Loucy (cell line): ENCODE results near the gene CIDEA.

ENCODE experiments used
- H2AFZ ChIP-seq: fragments of 200-600 bp; sonication (generic); 2 replicates; pipeline ENCODE4 v1.6.0; 2016; ENCODE audit warnings: antibody characterized with exemption, mild to moderate bottlenecking, low read length, moderate library complexity
- H3F3A ChIP-seq: fragments of 200-600 bp; 2 replicates; pipeline ENCODE4 v1.6.0; 2016; ENCODE audit warnings: antibody characterized with exemption, low read depth, mild to moderate bottlenecking
- H3K27me3 ChIP-seq: fragments of 200-600 bp; sonication (generic); 2 replicates; pipeline ENCODE4 v1.6.1; 2014; ENCODE audit warnings: low read length, mild to moderate bottlenecking; ENCODE audit not compliant: insufficient read depth, poor library complexity, severe bottlenecking
- H3K36me3 ChIP-seq: fragments of 200-600 bp; sonication (generic); 2 replicates; pipeline ENCODE4 v1.6.1; 2016; ENCODE audit warnings: low read length; ENCODE audit not compliant: insufficient read depth
- H3K4me1 ChIP-seq: fragments of 200-600 bp; sonication (generic); 2 replicates; pipeline ENCODE4 v1.5.1; 2014; ENCODE audit warnings: low read length, mild to moderate bottlenecking; ENCODE audit not compliant: insufficient read depth, poor library complexity, severe bottlenecking
- H3K4me2 ChIP-seq: fragments of 200-600 bp; sonication (generic); 2 replicates; pipeline ENCODE4 v1.6.0; 2014; ENCODE audit warnings: antibody characterized with exemption, low read length, low read depth, mild to moderate bottlenecking; ENCODE audit not compliant: poor library complexity, severe bottlenecking
- H3K4me3 ChIP-seq: fragments of 200-600 bp; sonication (generic); 2 replicates; pipeline ENCODE4 v1.5.1; 2014; ENCODE audit warnings: low read length, mild to moderate bottlenecking, mixed read lengths; ENCODE audit not compliant: poor library complexity, severe bottlenecking
- H3K79me2 ChIP-seq: fragments of 200-600 bp; sonication (generic); 2 replicates; pipeline ENCODE4 v1.6.1; 2014; ENCODE audit warnings: low read length; ENCODE audit not compliant: insufficient read depth
- H3K9ac ChIP-seq: fragments of 200-600 bp; sonication (generic); 2 replicates; pipeline ENCODE4 v1.6.0; 2014; ENCODE audit warnings: mild to moderate bottlenecking, low read depth, low read length, moderate library complexity; ENCODE audit not compliant: poor library complexity, severe bottlenecking
- H3K9me2 ChIP-seq: fragments of 200-600 bp; sonication (generic); replicated peaks from 2 replicates; pipeline ENCODE4 v1.6.1; 2016; ENCODE audit warnings: low read depth, low read length, mixed read lengths
- H3K9me3 ChIP-seq: fragments of 200-600 bp; sonication (generic); 2 replicates; pipeline ENCODE4 v1.6.1; 2014; ENCODE audit warnings: mild to moderate bottlenecking, antibody characterized with exemption, low read length, low read depth; ENCODE audit not compliant: insufficient read depth
- H4K20me1 ChIP-seq: fragments of 200-600 bp; sonication (generic); 2 replicates; pipeline ENCODE4 v1.6.0; 2014; ENCODE audit warnings: antibody characterized with exemption, low read length, mild to moderate bottlenecking; ENCODE audit not compliant: insufficient read depth, poor library complexity, severe bottlenecking
- CTCF ChIP-seq: fragments of 200-600 bp; sonication (generic); conservative IDR thresholded peaks from 2 replicates; pipeline ENCODE4 v1.5.1; 2014; ENCODE audit warnings: mild to moderate bottlenecking, antibody characterized with exemption, low read length
- EZH2phosphoT487 ChIP-seq: fragments of 200-600 bp; IDR thresholded peaks from 2 replicates; pipeline ENCODE4 v1.6.1; 2018; ENCODE audit warnings: antibody characterized with exemption, mild to moderate bottlenecking, moderate library complexity, borderline replicate concordance

Gene CIDEA

GRCh38 chr18:12302391-12303147, 48.4 kb downstream of the CIDEA start:
- no peak overlapping the region for H3K4me2 ChIP-seq
- no peaks in the 10 kb centered on the region for H3K4me1 ChIP-seq
- H3K9me3 ChIP-seq, result no peaks in the 10 kb centered on the region
- no peak overlapping the region for H2AFZ ChIP-seq
- no peaks in the 10 kb centered on the region for H3K27me3 ChIP-seq
- H3K79me2 ChIP-seq, result no peaks in the 10 kb centered on the region
- H3F3A ChIP-seq, result no peaks in the 10 kb centered on the region
- H4K20me1 ChIP-seq, result no peaks in the 10 kb centered on the region
- H3K9me2 ChIP-seq, result no peaks in the 10 kb centered on the region
- H3K4me3 ChIP-seq, result no peak overlapping the region
- TF ChIP-seq CTCF, result no peak
- no peak for TF ChIP-seq EZH2phosphoT487
- no peak overlapping the region for H3K9ac ChIP-seq
- no peaks in the 10 kb centered on the region for H3K36me3 ChIP-seq

DNA sequence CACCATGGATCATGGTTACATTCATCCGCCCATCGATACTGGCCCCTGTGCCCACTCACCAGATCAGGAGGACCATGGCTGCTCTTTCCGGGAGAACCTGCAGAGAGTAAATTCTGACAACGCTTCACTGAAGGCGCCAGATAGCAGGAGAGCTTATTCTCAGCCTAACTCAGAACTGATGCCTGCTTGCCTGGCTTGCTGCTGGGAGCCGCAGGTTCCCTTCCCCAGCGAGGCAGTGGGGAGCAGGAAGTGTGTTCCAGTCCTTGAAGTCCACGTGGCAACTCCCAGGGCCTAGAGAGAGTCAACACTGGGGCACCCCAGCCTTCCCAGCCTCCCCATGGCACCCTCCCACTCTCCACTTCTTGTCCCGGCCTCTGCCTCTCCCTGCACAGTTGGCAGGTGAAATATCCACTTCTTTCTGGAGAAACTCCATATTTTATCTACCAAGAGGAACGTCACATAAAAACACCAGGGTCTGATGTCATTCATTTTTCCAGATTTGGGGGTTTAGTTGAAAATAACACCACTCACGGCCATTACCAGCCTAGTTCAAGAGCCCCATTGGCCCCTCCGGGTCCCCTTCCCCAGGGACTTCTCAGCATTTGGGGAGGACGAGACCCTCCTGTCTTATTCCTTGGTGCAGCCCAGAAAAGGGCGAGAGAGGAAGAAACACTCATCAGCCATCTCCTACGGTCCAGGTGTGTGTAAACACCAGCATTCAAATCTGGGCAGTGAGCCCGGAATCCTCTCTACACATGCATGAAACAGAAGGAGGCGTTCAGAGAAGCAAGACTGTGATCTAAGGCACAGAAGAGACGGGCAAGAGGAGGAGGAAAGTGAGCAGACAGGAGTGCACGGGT, 50.4 kb downstream of the CIDEA start:
- Histone ChIP-seq H3K9ac (no peak overlapping the region), H3K4me2 (no peak overlapping the region)

GRCh38 chr18:12305211-12305610, 51.0 kb downstream of the CIDEA start:
- Histone ChIP-seq H3K4me3 (no peak overlapping the region), H3K27me3 (no peaks in the 10 kb centered on the region), H3K4me1 (no peaks in the 10 kb centered on the region), H3K9me3 (no peaks in the 10 kb centered on the region), H3K9me2 (no peaks in the 10 kb centered on the region), H3F3A (no peaks in the 10 kb centered on the region), H2AFZ (no peak overlapping the region), H3K9ac (no peak overlapping the region), H3K36me3 (no peaks in the 10 kb centered on the region), H3K4me2 (no peak overlapping the region), H3K79me2 (no peaks in the 10 kb centered on the region), H4K20me1 (no peaks in the 10 kb centered on the region)
- no peak for TF ChIP-seq CTCF
- TF ChIP-seq EZH2phosphoT487, result no peak

More for the DNA sequence above, 50.4 kb downstream of the CIDEA start:
- Histone ChIP-seq H3K4me1 (no peaks in the 10 kb centered on the region), H3K9me3 (no peaks in the 10 kb centered on the region), H3K79me2 (no peaks in the 10 kb centered on the region), H2AFZ (no peak overlapping the region), H3F3A (no peaks in the 10 kb centered on the region), H3K36me3 (no peaks in the 10 kb centered on the region), H4K20me1 (no peaks in the 10 kb centered on the region), H3K4me3 (no peak overlapping the region), H3K9me2 (no peaks in the 10 kb centered on the region), H3K27me3 (no peaks in the 10 kb centered on the region)
- TF ChIP-seq CTCF, result no peak
- TF ChIP-seq EZH2phosphoT487, result no peak
